GM19395 (cell line): ENCODE measurements around the gene SCN3B.

Source experiments
- ATAC-seq: cut with Tn5 transposase; IDR thresholded peaks from one replicate; pipeline ENCODE4 v1.9.1; 2021; ENCODE audit warnings: mild to moderate bottlenecking, moderate library complexity; ENCODE audit not compliant: unreplicated experiment

Gene SCN3B

DNA sequence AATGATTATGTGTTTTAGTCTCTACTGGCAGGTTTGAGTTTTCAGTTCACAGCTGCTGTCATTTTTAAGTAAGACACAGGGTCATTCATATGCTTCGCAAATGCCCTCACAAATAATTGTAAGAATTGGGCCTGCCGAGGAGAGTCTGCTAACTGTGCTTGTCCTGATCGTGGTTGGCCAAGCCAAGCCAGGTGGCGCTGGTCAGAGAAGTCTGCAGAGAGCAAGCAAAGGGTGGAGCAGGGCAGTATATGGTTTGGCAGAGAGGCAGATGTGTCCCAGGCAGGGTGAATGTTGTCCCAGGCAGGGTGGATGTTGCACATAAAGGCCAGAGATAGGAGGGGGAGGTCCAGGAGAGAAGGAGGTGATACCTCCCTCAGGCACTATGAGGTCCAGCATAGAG lies 52.7 kb downstream of the SCN3B start:
- no peak for ATAC-seq

DNA sequence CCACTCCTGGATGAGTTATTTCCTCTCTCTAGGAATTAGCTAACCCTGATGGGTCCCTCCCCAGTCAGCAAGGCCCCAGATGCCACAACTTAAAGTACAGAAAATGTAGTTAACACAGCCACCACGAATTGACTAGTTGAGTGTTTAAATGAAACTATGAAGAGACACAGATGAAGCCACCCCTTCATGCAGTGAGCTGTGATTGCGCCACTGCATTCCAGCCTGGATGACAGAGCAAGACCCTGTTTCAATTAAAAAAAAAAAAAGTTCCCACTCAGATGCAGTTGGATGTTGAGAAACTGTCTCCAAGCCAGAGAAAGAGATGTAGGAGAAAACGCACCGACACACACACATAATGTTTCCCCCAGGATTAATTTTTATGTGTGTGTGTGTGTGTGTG lies 53.3 kb downstream of the SCN3B start:
- ATAC-seq = no peak

DNA sequence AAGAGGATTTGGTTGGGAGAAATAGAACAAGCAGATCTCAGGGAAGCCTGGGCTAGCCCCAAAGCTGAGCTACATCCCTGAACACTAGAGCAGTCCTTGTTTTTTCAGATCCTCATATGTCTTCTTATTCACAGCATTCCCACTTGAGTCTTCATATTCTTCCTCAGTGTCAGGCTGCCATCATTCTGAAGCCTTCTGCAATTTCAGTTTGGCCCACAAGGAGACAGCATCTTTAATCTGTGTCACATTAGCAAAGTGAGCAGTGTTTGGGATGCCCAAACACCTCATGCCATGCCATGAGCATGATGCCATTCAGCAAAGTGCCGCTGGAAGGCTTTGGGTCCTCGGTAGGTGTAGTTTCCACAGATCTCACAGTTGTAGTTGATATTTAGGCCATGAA lies 56.6 kb downstream of the SCN3B start:
- ATAC-seq = no peak

DNA sequence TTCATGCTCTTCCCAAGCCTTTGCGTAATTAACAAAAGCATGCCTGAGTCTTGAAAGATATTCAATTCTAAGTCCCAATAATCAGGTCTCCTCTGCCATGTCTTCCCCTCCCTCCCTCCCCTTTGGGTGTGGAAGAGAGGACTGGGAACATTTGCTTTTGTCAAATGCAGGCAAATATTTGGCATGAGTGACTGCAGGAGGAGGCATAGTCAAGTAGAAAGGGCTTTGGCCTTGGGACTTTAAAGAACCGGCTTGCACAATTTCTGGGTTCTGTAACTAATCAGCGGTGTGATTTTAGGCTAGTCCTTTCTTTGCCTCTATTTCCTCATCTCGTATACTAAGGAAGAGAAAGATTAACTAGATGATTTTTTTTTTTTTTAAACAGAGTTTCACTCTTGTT lies 59.5 kb downstream of the SCN3B start:
- ATAC-seq = no peak

DNA sequence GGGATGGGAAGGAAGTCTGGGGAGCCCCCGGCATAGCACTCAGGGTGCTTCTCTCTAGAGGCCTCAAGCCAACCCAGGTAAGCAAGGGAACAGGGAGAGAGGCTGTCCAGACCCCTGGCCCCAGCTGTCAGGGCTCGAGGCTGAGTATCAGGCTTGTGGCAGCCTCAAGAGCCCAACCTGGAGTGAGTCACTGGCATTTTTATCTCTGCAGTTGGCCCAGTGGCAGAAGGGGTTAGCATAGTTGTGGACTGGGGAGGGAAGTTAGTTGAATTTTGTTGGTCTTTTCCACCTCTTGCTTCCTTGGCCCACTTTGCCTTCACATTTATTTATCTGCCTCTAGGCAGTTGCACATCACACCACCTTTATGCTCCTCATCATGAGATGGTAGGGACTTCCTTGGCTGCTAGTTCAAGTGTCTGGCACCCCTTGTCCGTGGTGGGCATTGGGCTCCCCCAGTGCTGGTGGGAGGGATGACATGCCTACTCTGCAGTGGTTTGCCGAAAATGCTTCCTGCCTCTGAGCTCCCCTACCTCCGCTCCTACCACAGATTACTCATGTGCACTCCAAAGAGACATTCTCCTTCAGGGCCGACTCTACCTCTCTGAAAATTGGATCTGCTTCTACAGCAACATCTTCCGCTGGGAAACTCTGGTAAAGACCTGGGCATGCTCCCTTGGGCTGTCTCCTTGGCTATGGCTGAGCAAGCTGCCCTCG lies 60.1 kb downstream of the SCN3B start:
- no peak for ATAC-seq

DNA sequence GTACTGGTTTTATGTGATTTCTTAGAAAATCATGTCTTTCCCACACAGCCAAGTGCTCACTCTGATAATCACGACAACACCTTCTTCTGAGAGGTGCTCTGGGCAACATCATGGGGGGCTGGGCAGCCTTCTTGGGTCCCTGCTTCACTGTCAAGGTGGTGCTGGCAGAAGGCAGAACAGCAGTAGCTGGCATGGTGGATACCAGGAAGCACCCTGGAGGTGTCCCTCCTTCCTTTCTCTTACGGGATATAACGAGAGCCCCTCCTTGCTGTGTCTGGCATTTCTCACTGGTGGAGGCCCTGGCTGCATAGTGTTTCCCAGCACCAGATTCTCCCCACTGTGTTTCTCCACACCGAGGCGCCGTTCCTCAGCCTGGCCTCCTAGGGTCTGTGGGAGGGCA lies 60.9 kb downstream of the SCN3B start:
- no peak for ATAC-seq

DNA sequence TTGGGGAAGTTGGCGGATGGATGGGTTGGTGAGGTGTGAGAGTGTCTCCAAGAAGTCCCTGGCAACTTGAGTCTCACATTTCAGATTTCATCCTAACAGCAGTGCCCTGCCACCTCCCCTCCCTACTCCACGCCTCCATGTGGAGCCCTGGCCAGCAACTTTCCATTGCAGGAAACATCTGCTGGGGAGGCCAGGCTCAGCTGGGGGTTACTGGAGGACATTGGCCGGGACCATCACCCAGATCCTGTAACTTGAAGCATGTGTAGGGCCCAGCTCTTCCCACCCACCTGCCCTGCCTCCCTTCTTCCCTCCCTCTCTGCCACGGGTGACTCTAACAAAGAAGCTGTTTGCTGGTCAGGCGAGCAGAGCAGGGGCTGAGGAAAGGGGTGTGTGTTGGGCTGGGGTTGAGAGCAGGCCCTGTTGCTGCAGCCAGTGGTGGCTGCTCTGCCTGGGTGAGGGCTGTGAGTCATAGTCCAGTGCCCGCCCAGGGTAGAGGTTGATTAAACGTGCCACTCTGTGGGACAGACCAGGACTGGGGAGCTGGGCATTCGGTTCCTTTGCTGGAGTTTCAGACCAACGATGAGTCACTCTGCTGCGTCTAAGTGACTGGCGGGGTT lies 64.0 kb downstream of the SCN3B start:
- no peak for ATAC-seq

DNA sequence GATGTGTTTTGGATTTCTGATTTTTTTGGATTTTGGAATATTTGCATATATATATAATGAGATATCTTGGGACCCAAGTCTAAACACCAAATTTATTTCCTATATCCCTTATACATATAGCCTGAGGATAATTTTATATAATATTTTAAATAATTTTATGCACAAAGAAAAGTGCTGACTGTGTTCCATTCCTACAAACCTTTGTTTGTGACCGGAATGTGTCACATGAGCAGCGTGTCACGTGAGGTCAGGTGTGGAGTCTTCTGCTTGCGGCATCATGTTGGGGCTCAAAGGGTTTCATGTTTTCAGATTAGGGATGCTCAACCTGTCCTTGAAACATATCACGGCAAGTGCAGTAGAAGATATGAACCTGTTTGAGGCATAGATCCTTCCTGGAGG lies 65.6 kb downstream of the SCN3B start:
- no peak for ATAC-seq

DNA sequence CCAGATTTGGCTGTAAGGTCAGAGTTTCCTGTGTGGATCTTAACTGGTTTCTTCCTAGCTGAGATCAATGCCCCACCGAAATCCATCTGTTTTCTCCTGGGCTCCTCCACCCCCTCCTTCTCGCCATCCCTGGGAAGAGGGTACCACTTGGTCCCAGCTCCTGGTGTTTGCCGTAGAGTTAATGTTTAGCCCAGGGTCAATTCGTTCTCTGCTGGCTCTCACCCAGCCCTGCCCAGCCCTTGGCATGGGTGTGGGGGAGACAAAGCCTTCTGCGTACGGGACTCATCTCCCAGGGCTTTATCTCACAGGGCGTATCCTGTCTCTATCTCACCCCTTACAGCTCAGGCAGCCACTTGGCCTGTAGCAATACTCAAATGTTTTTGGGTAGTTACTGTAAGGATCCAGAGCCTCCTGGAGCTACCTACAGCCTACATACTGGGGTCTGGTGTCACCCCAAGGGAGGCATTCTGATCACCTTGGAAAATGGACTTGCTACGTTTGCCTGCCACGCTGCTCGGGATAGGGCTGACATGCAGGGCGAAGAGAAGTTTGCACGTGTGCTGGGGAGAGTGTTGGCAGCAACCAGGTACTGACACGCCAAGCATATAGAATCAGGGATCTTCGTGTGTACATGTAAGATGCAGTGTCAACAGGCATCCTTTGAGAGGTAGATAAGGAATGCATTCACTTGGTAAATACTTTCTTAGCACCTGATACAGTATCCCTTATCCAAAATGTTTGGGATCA lies 66.1 kb downstream of the SCN3B start:
- ATAC-seq = no peak

DNA sequence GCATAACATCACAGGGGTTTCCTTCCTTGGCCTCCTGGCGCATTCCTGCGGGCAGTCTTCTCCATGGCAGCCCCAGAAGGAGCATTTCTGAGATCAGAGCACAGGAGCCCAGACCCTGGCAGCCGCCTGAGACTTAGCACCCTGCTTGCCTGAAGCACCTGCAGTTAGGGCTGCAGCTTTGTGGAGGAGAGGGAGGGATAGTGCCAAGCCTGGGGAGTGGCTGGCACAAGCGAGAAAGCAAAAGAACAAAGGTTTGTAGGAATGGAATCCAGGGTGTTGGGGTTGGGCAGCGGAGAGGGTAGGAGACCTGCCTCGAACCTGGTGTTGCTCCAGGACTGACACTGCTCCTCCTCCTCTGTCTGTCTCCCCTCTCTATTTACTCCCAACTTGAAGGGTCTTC lies 66.9 kb downstream of the SCN3B start:
- ATAC-seq = no peak

DNA sequence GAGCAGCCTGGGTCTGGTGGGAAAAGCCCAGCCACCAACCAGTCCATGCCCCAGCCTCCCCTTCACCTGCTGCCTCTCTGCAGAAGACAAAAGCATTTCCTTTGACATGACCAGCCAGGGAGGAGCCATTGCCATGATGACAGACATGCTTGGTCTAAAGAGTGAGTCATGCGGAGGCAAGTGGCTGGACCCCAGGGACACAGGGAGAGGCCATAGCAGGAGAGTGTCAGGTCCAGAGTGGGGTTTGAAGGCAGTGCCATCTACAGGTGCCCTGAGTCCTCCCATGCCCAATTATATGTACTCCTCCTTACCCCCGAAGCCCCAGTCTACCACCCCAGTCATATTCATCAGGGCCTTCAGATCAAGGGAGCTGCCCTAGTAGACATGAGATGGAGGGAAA lies 67.4 kb downstream of the SCN3B start:
- ATAC-seq = no peak

DNA sequence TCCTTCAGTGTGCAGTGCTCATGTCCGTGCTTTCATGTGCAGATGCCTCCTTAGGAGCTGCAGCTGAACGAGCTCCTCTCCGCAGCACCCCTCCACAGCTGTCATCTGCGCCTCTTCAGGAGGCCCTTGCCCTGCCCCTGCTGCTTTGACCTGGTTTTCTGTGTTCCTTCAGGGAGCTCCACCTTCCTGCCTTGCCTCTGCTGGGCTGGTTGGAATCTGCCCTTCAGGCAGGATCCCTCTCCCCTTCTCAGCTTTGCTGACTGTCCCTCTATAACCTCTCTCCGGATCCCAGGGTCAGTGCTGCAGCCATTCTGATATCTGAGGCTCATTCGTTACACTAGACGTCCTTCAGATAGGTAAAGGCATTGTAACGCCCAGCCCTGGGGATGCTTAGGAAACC lies 67.9 kb downstream of the SCN3B start:
- no peak for ATAC-seq

DNA sequence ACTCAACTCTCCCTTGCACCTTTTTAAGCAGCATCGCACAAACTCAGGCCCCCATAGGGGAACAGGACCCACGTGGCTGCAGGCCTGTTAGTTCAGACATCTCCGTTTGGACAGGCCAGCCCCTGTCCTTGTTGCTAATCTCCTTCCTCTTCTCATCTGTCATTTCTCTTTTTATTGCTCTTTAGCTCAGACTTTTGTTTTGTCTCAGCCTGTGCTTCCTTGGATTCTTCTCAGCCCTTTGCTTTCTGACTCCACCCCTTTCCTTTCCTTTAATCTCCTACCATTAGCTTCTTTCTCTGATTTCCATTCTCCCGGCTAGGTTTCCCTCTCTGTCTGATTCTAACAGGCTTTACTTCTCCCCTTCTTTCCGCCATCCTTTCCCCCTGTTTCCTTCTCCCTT lies 68.7 kb downstream of the SCN3B start:
- no peak for ATAC-seq

DNA sequence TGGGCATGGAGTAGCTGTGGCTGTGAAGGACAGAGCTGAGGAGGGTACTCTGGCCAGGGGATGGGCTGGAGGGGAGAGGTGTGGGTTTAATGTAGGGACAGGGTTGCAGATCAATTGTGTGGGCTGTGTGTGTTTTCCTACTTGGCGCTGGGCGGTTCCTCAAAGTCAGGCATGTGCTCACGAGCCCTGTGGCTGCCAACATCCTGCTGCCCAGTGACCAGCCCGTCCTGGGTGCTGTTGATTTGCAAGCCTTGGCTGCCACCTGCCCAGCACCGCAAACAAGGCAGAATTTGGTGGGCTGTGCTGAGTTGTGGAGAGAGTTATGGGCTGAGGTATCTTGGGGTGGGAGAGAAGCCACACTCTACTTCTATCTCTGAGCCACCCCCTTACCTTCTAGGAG lies 69.2 kb downstream of the SCN3B start:
- no peak for ATAC-seq

DNA sequence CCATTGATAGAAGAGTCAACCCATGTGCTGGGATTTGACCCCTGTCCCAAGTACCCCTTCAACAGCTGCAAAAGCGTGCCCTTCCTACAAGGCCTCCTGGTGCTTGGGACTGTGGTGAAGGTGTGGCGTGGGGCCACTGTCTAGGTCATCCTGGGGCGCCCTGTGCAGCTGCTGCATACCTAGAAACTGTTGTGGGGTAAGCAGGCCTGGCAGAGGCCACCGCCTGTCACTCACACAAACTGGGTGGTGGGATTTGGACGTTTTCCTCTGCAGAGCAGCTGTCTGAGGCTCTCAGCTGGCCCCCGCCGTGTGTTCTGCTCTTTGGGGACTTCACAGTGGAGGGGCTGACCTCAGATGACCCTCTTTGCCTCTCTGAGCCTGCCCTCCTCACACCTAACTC lies 69.7 kb downstream of the SCN3B start:
- no peak for ATAC-seq

DNA sequence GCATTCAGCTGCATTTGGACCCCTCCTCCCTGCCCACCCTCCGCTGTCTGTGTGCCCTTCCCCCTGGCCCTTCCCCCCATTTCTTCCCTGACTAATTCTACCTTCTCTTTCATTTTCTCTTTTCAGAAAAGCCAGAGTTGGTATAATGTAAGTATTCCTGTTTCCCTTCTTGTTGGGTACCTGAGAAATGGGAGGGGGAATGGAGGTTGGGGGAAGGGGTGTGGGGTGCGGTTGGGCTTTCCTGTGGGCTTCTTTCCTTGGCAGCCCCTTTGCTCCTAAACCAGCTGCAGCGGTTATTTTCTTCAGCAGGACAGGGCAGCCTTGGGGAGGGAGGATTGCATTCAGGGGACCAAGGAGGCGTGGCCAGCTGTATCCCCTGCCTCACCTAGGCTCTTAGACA lies 70.2 kb downstream of the SCN3B start:
- ATAC-seq = no peak

DNA sequence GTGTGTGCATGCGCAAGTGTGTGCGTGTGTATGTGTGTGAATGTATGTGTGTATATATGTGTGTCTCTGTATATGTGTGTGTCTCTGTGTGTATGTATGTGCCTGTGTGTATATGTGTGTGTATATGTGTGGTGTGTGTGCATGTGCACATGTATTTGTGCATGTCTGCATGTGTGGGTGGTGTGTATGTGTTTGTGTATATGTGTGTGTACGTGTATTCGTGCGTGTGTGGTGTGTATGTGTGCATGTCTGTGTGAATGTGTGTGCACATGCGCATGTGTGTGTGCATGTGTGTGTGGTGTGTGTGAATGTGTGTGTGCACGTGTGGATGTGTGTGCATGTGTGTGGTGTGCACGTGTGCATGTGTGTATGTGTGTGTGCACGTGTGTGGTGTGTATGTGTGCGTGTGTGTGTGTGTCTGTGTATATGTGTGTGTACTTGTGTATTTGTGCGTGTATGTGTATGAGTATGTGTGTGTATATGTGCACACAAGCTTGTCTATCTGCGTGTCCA lies 71.4 kb downstream of the SCN3B start:
- ATAC-seq = no peak

DNA sequence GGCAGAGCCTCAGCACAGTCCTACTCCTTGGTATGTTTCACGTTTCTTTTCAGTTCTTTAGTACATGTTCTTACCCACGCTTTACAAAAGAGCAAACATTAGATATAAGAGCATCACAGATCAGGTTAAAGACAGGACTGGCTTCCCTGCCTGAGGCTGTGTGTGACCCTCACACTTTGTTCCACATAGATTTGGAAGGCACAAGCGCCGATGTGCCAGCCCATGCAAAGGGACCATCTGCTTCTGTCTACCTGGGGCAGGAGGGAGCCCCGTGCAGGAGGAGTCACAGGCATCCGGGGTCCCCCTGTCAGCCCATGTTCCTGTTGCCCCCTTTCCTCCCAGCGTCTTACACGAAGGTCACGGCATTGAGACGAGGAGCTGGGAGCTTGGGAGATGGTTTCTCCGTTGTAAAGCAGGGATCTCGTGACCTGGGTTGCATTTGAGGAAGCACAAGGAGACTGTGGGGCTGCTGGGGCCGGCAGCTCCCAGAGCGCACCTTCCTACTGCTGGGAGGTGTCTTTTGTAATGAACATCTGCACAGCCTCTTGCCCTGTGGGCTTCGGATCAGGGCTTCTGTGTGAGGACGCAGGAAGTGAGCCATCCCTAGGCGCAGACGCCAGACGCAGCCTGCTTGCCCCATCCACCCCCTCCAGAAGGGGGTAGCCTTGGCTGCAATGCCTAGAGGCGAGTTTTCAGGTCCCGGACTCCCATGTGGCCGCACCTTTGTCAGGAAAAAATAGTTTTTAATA lies 72.6 kb downstream of the SCN3B start:
- no peak for ATAC-seq

DNA sequence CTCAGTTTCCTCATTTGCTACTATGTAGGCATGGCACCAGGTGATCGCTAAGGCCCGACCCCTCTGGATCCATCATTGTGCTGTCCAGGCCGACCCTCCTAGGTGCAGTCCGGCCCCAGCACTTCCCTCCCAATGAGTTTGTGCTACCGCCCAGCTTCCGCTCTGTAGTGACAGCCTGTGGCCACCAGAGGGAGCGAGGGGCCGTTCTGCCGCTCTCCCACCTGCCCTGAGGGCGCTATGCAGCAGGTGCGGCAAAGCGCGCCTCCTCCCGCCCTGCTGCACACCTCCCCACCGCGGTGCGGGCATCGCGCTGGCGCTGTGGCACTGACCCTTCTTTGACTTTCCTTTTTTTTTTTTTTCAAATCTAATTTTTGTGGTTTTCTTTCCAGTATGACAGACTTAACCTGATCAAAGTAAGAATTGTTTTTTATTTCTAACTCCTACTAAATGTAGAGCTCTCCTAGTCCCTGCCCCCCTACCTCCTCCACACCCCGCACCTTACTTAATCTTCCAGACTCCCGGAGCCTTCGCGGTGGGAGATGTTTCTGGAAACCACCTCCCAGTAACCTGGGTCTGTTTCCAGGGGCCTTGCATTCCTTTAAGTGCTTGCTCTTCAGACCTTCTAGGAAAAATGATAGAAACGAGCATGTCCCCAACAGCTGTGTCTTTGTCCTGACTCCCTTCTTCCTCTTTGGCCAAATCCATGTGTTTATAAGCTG lies 73.7 kb downstream of the SCN3B start:
- peak; percentile 86 for ATAC-seq

DNA sequence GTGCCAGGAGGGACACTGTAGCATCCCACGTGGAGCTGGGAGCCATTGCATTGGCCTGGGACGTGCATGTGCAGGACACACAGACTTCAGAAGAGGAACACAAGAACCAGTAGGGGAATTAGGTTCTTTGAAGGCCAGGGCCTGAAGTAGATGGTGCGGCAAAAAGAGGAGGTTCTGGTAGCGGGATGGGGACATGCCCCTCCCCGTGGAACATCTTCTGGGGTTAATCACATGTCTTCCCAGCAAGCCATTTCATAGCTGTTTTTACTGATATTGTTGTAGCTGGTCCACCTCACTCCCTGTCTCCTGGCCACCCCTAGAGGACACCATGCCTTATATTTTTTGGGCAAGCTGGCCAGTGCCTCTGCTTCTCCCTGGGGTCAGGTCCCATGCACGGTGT lies 74.3 kb downstream of the SCN3B start:
- no peak for ATAC-seq

DNA sequence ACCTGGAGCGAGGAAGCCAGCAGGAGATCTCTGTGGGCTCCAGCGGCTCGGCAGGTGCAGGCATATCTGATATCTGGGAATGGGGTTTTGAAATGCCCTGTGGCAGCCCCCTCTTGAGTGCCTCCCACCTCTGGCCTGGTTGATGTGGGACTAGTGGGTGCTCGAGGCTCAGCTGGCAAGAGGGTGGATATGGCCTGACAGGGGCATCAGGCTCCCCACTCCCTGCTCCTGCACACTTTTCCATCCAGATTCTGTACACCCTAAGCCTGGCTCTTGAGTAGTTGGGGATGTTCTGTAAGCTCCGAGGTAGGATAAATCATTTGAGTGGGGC lies 75.0 kb downstream of the SCN3B start:
- ATAC-seq = no peak
